ENCODE measurements around the gene PAK4.

PAK4 gene

GRCh38 chr19:39166571-39167391 lies 41.2 kb downstream of the PAK4 start:
- Mint-ChIP-seq H3K36me3 (ENCODE audit: low read depth) (peaks cover 6% of the 10 kb centered on the region), H3K9me3 (no peaks in the 10 kb centered on the region), H3K27me3 (ENCODE audit: low read depth) (no peaks in the 10 kb centered on the region), H3K4me1 (peaks cover 6% of the 10 kb centered on the region), H3K4me3 (no peak overlapping the region), H3K27ac (peak overlapping the region in 1 of 3 experiments; percentile 93)
- TF ChIP-seq CTCF (IDR thresholded peaks at IDR 0.05; ENCODE audit: unreplicated experiment in 3 of 3), result no peak

GRCh38 chr19:39167461-39168257 lies 42.1 kb downstream of the PAK4 start:
- Mint-ChIP-seq H3K4me3 (no peak overlapping the region), H3K27me3 (ENCODE audit: low read depth) (no peaks in the 10 kb centered on the region), H3K4me1 (peaks cover 2% of the 10 kb centered on the region), H3K9me3 (no peaks in the 10 kb centered on the region), H3K36me3 (ENCODE audit: low read depth) (peaks cover 6% of the 10 kb centered on the region), H3K27ac (peak overlapping the region in 1 of 3 experiments; percentile 93)
- no peak for TF ChIP-seq CTCF (IDR thresholded peaks at IDR 0.05; ENCODE audit: unreplicated experiment in 3 of 3)

GRCh38 chr19:39168258-39169142 lies 42.9 kb downstream of the PAK4 start:
- H3K4me1 Mint-ChIP-seq, result no peaks in the 10 kb centered on the region
- no peak for TF ChIP-seq CTCF (IDR thresholded peaks at IDR 0.05; ENCODE audit: unreplicated experiment in 3 of 3)
- peaks cover 6% of the 10 kb centered on the region for H3K36me3 Mint-ChIP-seq (ENCODE audit: low read depth)
- H3K4me3 Mint-ChIP-seq, result no peak overlapping the region
- no peaks in the 10 kb centered on the region for H3K9me3 Mint-ChIP-seq
- H3K27ac Mint-ChIP-seq, result peak overlapping the region in 2 of 3 experiments; percentile 22 to 74
- H3K27me3 Mint-ChIP-seq (ENCODE audit: low read depth), result no peaks in the 10 kb centered on the region

GRCh38 chr19:39169143-39169810 lies 43.7 kb downstream of the PAK4 start:
- H3K4me3 Mint-ChIP-seq, result no peak overlapping the region
- H3K4me1 Mint-ChIP-seq, result no peaks in the 10 kb centered on the region
- TF ChIP-seq CTCF (IDR thresholded peaks at IDR 0.05; ENCODE audit: unreplicated experiment in 3 of 3), result no peak
- H3K36me3 Mint-ChIP-seq (ENCODE audit: low read depth), result peaks cover 6% of the 10 kb centered on the region
- peak overlapping the region in 2 of 3 experiments; percentile 22 to 74 for H3K27ac Mint-ChIP-seq
- H3K27me3 Mint-ChIP-seq (ENCODE audit: low read depth), result no peaks in the 10 kb centered on the region
- no peaks in the 10 kb centered on the region for H3K9me3 Mint-ChIP-seq

Data from nephron (organoid).